Activated CD4-positive, CD25-positive, alpha-beta regulatory T cell treated with anti-CD3 and anti-CD28 coated beads, Interleukin-2, amount 50 U/mL, for 24 hours (primary cell): ENCODE measurements around the gene ORM2.

ENCODE experiments used
- ATAC-seq, 2 donors: fragments of 150-1000 bp; cut with Tn5 transposase; one replicate each; pipeline ENCODE4 v1.10.0; 2021; ENCODE audit warnings: mild to moderate bottlenecking in 1 of 2, moderate library complexity in 1 of 2

ORM2 gene

GRCh38 chr9:114296338-114296737 is 33.3 kb upstream of the ORM2 start:
- no peak for ATAC-seq

DNA sequence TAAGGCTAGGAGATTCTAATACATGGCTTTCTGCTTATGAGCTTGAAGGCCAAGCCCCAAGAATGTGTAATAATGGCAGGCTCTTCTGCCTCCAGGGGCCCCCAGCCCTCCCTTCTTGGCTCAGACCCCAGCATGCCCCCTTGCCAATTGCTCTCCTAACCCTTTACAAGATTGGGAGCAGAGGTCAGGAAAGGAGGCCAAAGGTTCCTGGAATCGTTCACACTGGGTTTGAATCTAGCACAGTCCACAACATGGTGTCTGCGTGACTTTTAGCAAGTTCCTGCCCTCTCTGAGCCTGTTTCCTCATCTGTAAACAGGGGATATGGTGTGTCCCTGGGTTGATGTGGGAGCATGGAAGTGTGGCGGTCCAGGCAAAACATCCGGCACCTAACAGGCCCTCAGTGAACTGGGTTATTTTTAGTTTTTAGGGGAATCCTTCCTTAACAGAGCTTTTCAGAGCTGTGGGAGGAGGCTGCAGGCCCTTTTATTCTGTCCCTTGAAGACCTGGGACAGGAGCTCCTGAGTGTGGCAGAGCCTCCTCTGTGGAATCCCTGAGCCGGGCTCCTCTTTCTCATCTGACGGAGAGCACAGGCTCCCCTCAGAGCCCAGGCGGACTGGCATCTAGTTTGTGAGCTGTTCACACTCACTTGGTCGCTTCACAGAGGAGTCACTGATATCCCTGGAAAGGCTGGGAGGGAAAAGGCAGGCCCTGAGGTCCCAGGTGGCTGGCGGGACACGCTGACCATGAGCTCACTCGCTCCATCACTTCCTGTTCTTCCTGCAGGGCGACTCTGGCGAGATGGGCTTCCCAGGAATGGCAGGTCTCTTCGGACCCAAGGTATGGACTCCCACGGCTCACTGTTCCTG is 30.1 kb upstream of the ORM2 start:
- no peak for ATAC-seq

DNA sequence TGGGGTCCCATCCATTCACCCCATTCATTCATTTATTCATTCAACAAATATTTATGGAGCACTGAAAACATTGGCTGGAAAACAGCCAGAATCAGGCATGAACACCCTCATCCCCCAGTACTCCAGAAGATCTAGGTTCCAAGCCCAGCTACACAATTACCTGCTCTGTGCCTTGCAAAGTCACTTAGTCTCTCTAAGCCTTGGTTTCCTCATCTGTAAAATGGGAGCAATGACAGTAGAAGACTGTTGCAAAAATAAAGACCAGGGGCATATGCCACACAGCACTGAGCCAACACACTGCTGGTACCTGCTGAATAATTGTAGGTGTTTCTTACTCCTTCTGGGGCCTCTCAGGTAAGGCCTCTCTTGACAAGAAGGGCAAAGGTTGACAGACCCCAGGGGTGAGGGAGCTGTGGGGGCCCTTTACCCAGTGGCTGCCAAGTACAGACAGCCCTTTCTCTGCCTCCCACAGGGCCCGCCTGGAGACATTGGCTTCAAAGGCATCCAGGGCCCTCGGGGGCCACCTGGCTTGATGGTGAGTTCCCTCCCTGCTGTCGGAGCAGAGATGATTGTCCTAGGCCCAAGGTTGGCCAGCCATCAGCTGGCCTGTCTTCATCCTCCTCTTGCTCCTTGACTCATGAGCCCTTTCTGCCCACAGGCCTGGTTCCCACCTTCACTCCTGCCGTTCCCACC is 29.4 kb upstream of the ORM2 start:
- ATAC-seq, result no peak

GRCh38 chr9:114300846-114301797 is 28.5 kb upstream of the ORM2 start:
- no peak for ATAC-seq

DNA sequence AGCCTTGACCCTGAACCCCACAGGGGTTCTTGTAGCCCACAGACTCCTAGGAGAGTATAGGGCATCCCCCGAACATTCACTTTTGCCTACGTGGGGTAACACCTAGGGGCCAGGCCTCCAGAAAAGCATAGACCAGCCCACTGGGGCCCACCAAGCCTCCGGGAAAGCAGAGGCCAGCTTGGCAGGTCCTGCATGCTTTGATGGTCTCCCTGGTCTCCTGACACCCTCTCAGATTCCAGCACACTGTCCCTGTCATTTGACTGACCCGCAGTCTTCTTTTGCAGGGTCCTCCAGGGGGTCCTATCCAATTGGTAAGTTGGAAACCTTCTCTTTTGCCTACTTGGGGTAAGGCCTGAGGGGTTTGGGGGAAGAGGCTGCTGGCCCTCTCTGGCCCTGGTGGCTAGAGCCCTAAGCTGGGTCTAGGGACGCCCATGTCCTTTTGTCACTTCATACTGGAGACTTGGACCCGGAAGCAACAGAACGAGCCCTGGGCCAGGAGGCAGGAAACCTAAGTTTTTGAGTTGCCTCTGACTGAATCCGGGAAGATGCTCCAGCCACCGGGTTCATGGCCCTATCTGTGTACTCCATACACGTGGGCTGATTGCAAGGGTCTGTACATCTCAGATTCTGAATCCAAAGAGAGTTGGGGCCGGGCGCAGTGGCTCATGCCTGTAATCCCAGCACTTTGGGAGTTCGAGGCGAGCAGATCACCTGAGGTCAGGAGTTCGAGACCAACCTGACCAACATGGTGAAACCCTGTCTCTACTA is 27.7 kb upstream of the ORM2 start:
- ATAC-seq, result no peak

GRCh38 chr9:114302727-114303126 is 26.9 kb upstream of the ORM2 start:
- no peak for ATAC-seq

DNA sequence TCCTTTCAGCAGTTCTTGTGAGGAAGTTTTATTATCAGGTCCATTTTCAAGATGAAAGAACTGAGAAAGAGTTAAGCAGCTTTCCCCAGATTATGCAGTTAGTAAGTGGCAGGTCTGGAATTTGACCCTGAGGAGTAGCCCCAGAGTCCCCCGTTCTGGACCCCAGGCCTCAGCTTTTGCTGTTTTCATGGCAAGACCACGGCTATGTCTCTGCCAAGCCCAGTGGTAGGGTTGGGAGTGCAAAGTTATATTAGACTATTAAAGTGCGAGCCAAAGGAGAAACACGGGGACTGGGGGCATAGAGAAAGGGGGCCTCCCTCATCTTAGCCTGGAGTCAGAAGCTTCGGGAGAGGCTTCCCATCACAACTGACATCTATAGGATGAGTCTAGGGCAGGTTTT is 26.1 kb upstream of the ORM2 start:
- ATAC-seq, result no peak

DNA sequence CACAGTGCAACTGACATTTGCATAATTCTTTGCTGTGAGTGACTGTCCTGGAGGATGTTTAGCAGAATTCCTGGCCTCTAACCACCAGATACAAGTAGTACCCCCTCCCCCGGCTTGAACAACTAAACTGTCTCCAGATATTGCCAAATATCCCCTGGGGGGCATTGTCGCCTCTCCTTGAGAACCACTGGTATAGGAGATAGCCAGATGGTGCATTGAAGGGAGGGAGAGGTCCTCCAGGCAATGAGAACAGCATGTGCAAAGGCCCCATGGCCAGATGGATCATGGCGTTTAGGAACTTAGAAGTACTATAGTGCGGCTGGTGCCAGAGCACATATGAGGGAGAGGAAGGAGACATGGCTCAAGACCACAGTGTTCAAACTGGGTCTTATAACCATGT is 25.7 kb upstream of the ORM2 start:
- ATAC-seq, result no peak

DNA sequence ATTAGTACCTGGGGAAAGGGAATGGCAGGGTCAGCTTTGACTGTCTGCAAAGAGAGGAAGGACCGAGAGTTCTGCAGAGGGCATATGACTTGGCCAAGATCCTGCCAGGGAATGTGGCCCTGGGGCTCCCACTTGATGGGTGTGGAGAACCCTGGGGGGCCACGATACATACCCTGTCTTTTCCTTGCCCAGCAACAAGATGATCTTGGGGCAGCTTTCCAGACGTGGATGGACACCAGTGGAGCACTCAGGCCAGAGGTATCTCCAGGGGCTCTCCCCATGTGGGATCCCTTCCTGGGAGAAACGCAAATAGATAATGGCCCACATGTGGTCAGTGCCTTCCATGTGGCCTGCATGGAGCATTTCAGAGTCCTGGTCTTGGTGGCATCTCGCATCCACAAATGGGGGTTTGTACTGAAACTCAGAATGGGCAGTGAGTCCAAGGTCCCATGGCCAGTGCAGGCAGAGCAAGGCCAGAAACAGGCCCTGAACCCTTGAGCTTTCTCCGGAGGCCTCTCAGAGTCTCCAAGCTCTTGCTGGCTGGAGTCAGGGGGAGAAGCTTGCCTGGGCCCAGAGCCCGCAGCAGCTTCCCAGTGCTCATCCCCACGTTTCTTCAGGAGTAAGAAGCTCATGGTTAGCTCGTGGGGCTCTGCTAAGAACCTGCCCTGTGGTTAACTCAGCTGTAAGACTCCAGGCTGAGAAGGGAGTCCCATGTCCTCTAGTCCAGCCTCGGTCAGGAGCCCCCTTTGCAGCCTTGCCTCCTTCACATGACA is 25.1 kb upstream of the ORM2 start:
- ATAC-seq, result no peak

- ATAC-seq, result no peak
These were observed 21.8 kb upstream of the ORM2 start for GRCh38 chr9:114307899-114308267.

GRCh38 chr9:114308361-114308950 is 21.2 kb upstream of the ORM2 start:
- no peak for ATAC-seq

- no peak for ATAC-seq
These were observed 20.6 kb upstream of the ORM2 start for GRCh38 chr9:114309096-114309495.

DNA sequence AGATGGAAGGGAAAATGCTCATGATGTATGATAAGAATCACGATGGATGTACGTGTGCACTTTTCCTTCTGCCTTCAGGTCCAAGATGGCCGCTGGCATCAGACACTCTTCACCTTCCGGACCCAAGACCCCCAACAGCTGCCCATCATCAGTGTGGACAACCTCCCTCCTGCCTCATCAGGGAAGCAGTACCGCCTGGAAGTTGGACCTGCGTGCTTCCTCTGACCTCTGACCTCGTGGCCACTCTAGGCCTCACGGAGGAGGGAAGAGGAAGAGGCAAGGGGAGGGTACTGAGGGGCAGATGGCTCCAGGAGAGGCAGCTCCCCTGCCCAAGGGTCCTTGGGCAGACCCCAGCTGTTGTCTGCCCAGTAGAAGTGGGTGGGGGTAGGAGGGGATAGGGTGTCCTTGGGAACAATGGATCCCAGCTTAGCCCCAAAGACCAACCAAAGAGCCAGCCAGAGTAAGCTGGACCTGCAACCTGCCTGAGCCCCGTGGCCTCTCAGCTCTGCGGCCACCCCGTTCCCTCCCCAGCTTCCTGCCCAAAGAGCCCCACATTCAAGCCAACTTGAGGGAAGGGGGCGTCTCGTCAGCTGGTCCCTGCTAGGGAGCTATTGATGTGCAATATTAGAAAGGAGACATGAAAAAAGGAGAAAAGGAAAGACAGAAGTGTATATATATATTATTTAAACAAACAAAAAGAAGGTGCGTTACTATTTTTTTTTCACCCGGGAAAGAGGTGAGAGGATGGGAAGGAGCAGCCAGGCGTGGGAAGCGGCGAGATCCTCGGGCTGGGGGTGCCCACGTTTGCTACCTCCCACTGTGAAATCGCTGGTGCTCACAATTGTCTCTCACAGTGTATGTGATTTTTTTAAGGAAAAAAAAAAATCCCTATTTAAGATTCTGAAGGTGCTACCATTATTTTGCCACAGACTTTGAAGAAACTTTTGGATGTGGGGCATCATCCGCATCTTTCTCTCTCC is 18.9 kb upstream of the ORM2 start:
- no peak for ATAC-seq

GRCh38 chr9:114311571-114312512 is 17.8 kb upstream of the ORM2 start:
- ATAC-seq, result no peak

- no peak for ATAC-seq
These were observed 17.2 kb upstream of the ORM2 start for GRCh38 chr9:114312513-114312875.

DNA sequence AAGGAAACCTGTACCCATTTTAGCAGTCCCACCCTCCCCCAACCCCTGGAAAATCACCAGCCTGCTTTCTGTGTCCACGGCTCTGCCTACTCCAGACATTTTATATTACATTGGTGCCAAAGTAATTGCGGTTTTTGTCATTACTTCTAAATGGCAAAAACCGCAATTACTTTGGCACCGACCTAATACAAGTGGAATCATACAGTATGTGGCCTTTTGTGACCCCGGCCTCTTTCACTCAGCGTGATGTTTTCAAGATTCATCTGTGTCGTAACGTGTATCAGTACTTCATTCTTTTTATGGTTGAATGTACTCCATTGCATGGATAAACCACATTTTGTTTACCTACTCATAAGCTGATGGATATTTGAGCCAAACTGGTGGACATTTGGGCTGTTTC is 16.5 kb upstream of the ORM2 start:
- no peak for ATAC-seq

- ATAC-seq, result no peak
These were observed 15.3 kb upstream of the ORM2 start for GRCh38 chr9:114314256-114314867.
